NCI-H2081 (cell line): ENCODE measurements around the gene CPPED1.
"Not testable (repeated sequence)": the region's sequence is repeated elsewhere in the genome, so short reads cannot be mapped to it uniquely, and the experiment has no call there.

Experiments
- DNase-seq, 2 experiments: peaks; one replicate each; lab custom pipeline; 2025; lab: John Stamatoyannopoulos, UW

Gene CPPED1

DNA sequence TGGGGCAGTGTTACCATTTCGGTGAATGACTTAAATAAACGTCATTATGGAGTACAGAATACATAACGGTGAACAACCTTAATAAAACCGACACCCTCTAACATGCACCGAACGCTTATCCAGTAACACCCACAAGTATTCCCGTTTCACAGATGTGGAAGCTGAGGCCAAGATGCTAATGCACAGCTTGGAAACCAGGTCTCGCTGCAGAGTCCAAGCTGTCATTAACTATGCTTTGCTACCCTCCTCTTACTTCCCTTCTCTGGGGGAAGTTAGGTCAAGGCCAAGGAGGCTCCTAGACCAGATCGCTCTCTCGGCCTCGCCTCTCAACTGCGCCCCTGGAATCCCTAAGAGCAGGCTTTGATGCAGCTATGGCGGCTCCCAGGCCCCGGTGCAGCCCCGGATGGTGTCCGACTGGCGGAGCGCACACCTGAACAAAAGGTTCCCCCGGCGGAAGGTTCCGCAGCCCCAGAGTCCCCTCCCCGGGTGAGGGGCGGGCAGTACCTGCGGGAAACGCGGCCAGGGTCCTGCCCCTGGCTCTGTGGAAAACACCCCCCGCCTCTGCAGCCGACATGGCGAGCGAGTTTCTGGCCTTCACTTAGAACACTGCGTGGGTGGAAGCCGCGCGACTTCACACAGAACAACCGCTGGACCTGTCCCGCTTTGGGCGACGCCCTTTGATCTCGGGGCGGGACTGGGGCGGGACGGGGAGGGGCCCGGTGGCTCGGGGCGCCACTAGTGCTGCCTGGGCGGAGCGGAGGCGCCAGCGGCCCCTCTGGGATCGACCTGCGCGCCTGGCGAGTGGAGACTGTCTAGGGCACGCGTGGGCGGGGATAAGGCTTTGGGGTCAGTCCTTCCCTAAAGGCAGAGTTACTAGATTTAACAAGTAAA lies at the start of gene CPPED1:
Gene CPPED1, minus strand, starts transcription at position 685 of the 891 bp plus-strand sequence. Its CDS starts 111 bp downstream, at position 574.
- DNase-seq, result peak; percentile 73 to 75

GRCh38 chr16:12850186-12850585 lies 46.5 kb upstream of the CPPED1 start:
- no peak for DNase-seq

- DNase-seq, result no peak
These were observed 42.9 kb upstream of the CPPED1 start for GRCh38 chr16:12846592-12846991.

- DNase-seq, result no peak
These were observed 41.6 kb upstream of the CPPED1 start for GRCh38 chr16:12845282-12845681.

DNA sequence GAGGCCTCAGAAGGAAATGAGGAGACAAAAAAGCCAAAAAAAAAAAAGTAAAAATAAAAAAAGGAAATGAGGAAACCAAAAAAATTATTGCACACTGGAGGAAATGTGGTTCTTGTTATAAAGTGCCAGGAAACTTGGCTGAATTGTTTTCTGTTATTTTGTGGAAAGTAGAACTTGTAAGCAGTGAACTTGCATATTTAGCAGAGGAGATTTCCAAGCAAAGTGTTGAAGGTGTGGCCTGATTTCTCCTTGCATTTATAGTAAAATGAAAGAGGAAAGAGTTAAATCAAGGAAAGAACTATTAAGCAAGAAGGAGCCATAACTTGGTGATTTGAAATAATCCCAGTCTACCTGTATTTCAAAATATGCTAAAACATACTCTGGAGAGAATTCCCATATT lies 34.1 kb upstream of the CPPED1 start:
- DNase-seq, result no peak

DNA sequence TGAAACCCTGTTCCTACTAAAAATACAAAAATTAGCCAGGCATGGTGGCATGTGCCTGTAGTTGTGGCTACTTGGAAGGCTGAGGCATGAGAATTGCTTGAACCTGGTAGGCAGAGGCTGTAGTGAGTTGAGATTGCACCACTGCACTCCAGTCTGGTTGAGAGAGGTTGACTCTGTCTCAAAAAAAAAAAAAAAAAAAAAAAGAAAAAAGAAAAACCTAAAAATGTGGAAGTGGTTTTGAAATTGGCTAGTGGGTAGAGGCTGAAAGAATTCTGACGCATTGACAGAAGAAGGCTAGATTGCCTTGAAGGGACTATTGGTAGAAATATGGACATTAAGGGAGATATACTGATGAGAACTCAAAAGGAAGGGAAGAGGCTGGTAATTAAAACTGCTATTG lies 33.6 kb upstream of the CPPED1 start:
- no peak for DNase-seq

DNA sequence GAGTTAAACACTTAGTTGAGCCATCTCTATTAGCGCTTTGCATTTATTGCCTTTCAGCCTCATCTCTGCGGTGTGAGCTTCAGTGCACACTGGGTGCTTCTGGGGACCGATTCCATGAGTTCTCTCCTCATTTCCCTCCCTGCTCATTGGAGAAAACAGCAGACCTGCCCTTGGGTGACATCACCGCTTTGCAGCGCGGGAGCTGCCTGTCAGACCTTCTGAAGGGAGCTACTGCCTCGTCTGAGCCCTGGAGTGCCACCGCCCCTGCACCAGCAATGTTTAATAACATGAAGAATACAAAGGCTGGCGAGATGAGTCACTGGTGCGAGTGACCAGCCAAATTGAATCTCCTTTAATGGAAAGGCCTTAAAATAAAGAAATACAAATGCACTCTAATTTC lies 30.2 kb upstream of the CPPED1 start:
- no peak for DNase-seq

DNA sequence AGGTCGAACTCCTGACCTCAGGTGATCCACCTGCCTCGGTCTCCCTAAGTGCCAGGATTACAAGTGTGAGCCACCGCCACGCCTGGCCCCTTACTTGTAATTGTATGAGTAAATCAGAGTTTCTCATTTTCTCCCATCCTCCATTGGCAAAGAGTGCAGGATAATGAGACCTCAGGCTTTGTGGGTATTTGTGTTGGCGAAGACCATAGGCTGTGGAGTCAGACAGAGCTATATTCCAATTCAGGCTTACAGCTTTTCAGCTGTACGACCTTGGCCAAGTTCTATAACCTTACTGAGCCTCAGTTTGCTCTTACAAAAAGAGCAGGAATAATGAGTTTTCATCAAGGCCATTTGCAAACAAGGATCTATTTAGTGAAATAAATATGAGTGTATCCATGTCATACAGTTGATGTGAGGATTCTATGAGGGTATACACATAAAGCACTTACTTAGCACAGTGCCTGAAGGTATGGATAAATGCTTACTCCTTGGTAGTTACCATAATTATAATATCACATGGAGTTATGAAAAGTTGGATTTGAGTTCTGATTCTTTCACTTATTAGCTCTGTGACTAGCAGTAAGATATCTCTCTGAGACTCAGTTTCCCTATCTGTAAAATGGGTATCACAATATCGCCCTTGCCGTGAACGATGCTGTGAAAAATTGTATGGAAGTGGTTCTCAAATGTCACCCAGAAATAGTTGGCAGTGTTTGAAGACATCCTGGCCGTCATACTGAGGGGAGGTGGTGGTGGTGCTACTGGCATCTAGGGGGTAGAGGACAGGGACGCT lies 25.6 kb upstream of the CPPED1 start:
- DNase-seq, result no peak

- no peak for DNase-seq
These were observed 24.5 kb upstream of the CPPED1 start for GRCh38 chr16:12828206-12828605.

DNA sequence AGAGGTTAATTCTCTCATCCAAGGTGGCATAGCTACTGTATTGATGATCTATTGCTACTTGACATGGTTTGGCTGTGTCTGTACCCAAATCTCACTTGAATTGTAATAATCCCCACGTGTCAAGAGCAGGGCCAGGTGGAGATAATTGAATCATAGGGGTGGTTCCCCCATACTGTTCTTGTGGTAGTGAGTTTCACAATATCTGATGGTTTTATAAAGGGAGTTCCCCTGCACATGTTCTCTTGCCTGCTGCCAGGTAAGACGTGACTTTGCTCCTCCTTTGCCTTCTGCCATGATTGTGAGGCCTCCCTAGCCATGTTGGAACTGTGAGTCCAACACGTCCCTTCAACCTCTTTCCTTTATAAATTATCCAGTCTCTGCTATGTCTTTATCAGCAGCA lies 22.9 kb upstream of the CPPED1 start:
- DNase-seq, result no peak

DNA sequence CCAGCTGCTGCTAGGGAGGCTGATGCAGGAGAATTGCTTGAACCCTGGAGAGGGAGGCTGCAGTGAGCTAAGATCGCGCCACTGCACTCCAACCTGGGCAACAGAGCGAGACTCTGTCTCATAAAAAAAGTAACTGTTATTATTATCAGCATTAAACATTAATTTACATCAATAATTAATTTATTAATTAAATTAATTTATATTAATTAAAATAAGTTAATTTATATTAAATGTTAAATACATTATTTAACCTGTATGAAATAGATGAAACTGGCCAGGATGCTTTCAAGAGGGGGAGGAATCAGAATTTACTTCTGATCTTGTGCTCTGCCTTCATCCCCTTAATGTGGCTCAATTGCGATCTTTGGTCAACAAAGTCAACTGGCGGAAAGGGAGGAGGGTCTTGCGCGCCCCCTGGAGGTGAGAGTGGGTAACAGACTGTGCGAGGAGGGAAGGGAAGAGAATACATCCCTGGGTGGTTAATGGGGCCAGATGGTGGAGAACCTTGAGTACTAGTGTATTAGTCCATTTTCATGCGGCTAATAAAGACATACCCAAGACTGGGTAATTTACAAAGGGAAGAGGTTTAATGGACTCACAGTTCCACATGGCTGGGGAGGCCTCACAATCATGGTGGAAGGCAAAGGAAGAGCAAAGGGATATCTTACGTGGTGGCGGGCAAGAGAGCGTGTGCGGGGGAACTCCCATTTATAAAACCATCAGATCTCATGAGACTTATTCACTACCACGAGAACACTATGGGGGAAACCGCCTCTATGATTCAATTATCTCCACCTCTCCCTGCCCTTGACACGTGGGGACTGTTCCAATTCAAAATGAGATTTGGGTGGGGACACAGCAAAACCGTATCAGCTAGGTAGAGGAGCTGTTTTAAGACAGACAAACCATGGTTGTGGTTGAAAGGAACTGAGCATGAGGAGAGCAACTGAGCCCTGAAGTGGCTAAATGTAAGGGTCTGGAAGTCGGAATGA lies 15.7 kb upstream of the CPPED1 start:
- peak in 1 of 2 experiments; percentile 2 for DNase-seq

DNA sequence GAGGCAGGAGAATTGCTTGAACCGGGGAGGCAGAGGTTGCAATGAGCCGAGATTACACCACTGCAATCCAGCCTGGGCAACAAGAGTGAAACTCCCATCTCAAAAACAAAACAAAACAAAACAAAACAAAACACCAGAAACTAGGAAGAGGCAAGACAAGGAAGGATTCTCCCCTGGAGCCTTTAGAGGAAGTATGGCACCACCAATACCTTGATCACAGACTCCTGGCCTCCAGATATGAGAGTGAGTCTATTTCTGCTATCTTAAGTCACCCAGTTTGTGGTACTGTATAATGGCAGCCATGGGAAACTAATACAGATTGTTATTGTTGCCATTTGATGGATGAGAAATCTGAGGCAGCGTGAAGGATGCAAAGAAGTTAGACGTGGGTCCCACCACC lies 14.6 kb upstream of the CPPED1 start:
- no peak for DNase-seq

DNA sequence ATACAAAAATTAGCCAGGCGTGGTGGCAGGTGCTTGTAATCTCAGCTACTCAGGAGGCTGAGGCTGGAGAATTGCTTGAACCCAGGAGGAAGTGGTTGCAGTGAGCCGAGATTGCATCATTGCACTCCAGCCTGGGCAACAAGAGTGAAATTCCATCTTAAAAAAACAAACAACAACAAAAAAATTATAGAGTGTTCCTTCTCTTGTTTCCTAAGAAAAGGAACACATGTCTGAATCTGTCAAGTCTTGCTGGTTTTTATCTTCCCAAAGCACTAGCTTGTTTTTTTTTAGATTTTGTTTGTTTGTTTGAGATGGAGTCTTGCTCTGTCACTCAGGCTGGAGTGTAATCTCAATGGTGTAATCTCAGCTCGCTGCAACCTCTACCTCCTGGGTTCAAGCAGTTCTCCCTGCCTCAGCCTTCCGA lies 13.1 kb upstream of the CPPED1 start:
- not testable (repeated sequence) for DNase-seq

- DNase-seq, result no peak
These were observed 11.7 kb upstream of the CPPED1 start for GRCh38 chr16:12815361-12815760.

DNA sequence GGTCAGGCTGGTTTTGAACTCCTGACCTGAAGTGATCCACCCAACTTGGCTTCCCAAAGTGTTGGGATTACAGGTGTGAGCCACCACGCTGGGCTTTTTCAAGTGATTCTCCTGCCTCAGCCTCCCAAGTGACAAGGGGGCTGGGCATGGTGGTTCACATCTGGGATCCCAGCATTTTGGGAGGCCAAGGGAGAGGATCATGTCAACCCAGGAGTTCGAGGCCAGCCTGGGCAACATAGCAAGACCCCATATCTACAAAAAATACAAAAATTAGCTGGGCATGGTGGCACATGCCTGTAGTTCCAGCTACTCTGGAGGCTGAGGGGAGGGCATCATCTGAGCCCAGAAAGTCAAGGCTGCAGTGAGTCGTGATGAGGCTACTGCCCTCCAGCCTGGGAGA lies 10.0 kb upstream of the CPPED1 start:
- DNase-seq, result not testable (repeated sequence)

GRCh38 chr16:12813321-12813720 lies 9.6 kb upstream of the CPPED1 start:
- DNase-seq, result not testable (repeated sequence)

GRCh38 chr16:12811441-12812383 lies 8.0 kb upstream of the CPPED1 start:
- DNase-seq, result no peak

DNA sequence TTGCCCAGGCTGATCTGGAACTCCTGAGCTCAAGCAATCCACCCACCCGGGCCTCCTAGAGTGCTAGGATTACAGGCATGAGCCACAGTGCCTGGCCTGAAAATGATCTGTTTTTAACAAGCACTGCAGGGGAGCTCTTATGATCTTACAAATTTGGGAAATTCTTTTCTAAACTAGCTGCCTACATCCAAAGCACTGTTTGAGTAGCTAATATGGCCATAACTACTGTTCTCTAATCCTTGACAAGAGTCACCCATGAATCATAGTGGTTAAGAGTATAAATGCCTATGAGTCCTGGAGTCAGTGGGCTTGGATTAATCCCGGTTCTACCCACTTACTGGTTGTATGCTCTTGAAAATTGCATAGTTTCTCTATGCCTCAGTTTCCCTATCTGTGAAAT lies 1.4 kb upstream of the CPPED1 start:
- DNase-seq, result no peak

GRCh38 chr16:12804395-12804794 lies 708 bp upstream of the CPPED1 start:
- DNase-seq, result no peak

DNA sequence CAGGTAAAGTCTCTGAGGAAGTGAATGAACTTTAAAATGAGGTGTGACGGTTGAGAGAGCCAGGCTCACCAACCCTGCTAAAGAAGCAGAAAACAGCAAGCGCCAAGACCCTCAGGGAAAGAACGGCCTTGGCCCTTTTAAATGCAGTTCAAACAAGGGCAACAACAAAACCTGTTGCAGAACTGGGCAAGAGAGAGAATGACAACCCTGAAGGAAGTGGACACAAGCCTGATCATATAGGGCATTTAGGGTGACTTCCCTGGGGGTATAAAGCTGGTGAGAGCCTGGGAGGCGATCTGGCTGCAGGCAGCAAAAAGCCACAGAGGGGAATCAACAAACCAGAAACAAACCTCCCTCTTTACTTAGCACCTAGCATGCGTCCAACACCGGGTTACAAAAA lies 1.0 kb downstream of the CPPED1 start:
- no peak for DNase-seq

DNA sequence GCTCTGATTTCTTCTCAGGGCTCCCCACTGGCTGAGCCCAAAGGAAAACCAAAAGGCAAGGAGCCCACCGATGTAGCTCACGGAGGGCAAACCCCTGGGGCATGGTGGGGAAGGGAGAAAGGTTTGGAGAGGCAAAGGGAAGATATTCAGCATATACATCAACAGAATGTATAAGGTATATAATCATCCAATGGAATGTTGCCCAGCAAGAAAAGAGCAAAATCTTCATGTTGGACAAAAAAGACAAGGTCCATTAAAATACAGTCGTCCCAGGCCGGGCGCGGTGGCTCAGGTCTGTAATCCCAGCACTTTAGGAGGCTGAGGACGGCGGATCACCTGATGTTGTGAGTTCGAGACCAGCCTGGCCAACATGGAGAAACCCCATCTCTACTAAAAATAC lies 1.6 kb downstream of the CPPED1 start:
- DNase-seq, result no peak
